K562 (cell line): ENCODE data around the gene NTM. TPM values are rescaled to one million over a fixed set of nuclear protein-coding genes. Genes with fewer than 3 reads are reported as not detected.

Experiments
- ATAC-seq: fragments of 200-7000 bp; cut with Tn5 transposase; 3 replicates; pipeline ENCODE4 v1.9.1; 2020; ENCODE audit warnings: moderate library complexity
- BruUV-seq: library from RNA; stranded (reverse); fragments of 400-500 nt; replicated peaks from 2 replicates; lab custom pipeline; 2021; lab: Mats Ljungman, UMichigan
- CTCF ChIA-PET: fragments of 300-600 bp; formaldehyde crosslinking; extraction: SDS; loops from one replicate; lab custom pipeline; 2021; ENCODE audit warnings: low intra/inter-chr PET ratio; lab: Yijun Ruan, JAX
- POLR2A ChIA-PET: fragments of 300-600, 350-650 bp; sonication (Branson Sonifier 250); formaldehyde crosslinking; extraction: SDS; loops from one replicate; lab custom pipeline; 2021; ENCODE audit warnings: antibody characterized with exemption, inconsistent platforms; lab: Yijun Ruan, JAX
- DNase-seq, 4 experiments: peaks; one replicate each; pipeline versions ENCODE4 v3.0.0 to v3.0.0-alpha.2; 2011 to 2018; ENCODE audit warnings: low spot score in 3 of 4, mixed read lengths in 3 of 4; ENCODE audit errors: extremely low read depth in 1 of 4
- FAIRE-seq: peaks from 2 replicates; lab custom pipeline; 2011; peaks lifted over from hg19 to GRCh38; lab: Jason Lieb, UNC
- H2AFZ ChIP-seq: 2 replicates; pipeline ENCODE4 v1.6.0; 2011; ENCODE audit warnings: low read depth, low read length, control low read depth, inconsistent platforms
- H3K27ac ChIP-seq: fragments of 200-600 bp; 3 replicates; pipeline ENCODE4 v1.8.0; 2011; ENCODE audit warnings: low read depth, mild to moderate bottlenecking, control low read depth, inconsistent platforms, low read length, moderate library complexity, mixed read lengths; ENCODE audit errors: extremely low read depth
- H3K27me3 ChIP-seq, 2 experiments: fragments of 300-600 bp in 1 of 2; 2 replicates in 1 of 2; 3 replicates in 1 of 2; pipeline versions ENCODE4 v1.6.0 to v1.8.0; 2011; ENCODE audit warnings: inconsistent platforms in 2 of 2, low read length in 2 of 2, mild to moderate bottlenecking in 1 of 2, mixed read lengths in 1 of 2, moderate library complexity in 1 of 2; ENCODE audit not compliant: control insufficient read depth in 2 of 2, insufficient read depth in 2 of 2
- H3K36me3 ChIP-seq: fragments of 300-600 bp; 3 replicates; pipeline ENCODE4 v1.8.0; 2011; ENCODE audit warnings: mild to moderate bottlenecking, low read length, inconsistent platforms; ENCODE audit not compliant: control insufficient read depth, insufficient read depth
- H3K4me1 ChIP-seq, 2 experiments: fragments of 200-600 bp in 1 of 2; replicated peaks in 1 of 2; 2 replicates in 1 of 2; 3 replicates in 1 of 2; pipeline versions ENCODE4 v1.5.1 to v1.8.0; 2011; ENCODE audit warnings: inconsistent platforms in 2 of 2, low read length in 2 of 2, mild to moderate bottlenecking in 1 of 2, mixed read lengths in 1 of 2, moderate library complexity in 1 of 2; ENCODE audit not compliant: control insufficient read depth in 2 of 2, insufficient read depth in 2 of 2
- H3K4me2 ChIP-seq: 2 replicates; pipeline ENCODE4 v1.6.1; 2011; ENCODE audit warnings: low read length, control low read depth, inconsistent platforms, mixed read lengths; ENCODE audit not compliant: insufficient read depth
- H3K4me3 ChIP-seq: fragments of 200-600 bp; sonication (generic), shearing (Covaris generic); 2 replicates; pipeline ENCODE4 v1.5.1; 2016; ENCODE audit warnings: control low read depth, inconsistent platforms
- H3K79me2 ChIP-seq: fragments of 200-600 bp; 3 replicates; pipeline ENCODE4 v1.8.0; 2011; ENCODE audit warnings: low read length, inconsistent platforms; ENCODE audit not compliant: control insufficient read depth, insufficient read depth
- H3K9ac ChIP-seq, 2 experiments: 2 replicates each; pipeline versions ENCODE4 v1.6.0 to v1.6.1; 2011; ENCODE audit warnings: low read depth in 2 of 2, low read length in 2 of 2, control low read depth in 1 of 2, inconsistent platforms in 1 of 2, mild to moderate bottlenecking in 1 of 2, mixed read lengths in 1 of 2; ENCODE audit not compliant: insufficient read depth in 1 of 2
- H3K9me1 ChIP-seq: one replicate; pipeline ENCODE4 v1.6.0; 2011; ENCODE audit warnings: inconsistent platforms, mild to moderate bottlenecking, low read length, moderate library complexity; ENCODE audit not compliant: control insufficient read depth, insufficient read depth
- H3K9me3 ChIP-seq: replicated peaks from 2 replicates; pipeline ENCODE4 v1.5.1; 2011; ENCODE audit warnings: low read depth, low read length, inconsistent platforms; ENCODE audit not compliant: control insufficient read depth, insufficient read depth
- H4K20me1 ChIP-seq: replicated peaks from 2 replicates; pipeline ENCODE4 v1.6.1; 2011; ENCODE audit warnings: low read length, inconsistent platforms, mixed read lengths; ENCODE audit not compliant: control insufficient read depth, insufficient read depth
- CBFA2T3 ChIP-seq: fragments of 450-650 bp; IDR thresholded peaks from 2 replicates; pipeline ENCODE4 v1.6.1; 2017
- CCAR2 ChIP-seq: fragments of 200-400 bp; formaldehyde crosslinking; IDR thresholded peaks from 2 replicates; pipeline ENCODE4 v1.6.1; 2017; ENCODE audit warnings: mild to moderate bottlenecking, low read depth, low read length
- CSDE1 ChIP-seq, 2 experiments: fragments of 450-650 bp; IDR thresholded peaks; 2 replicates each; pipeline ENCODE4 v1.6.1; 2016; ENCODE audit warnings: mild to moderate bottlenecking in 1 of 2
- DDX20 ChIP-seq: fragments of 450-650 bp; IDR thresholded peaks from 2 replicates; pipeline ENCODE4 v1.6.1; 2016; ENCODE audit warnings: missing genetic modification characterization, low read depth, mild to moderate bottlenecking, missing compliant biosample characterization, moderate library complexity
- ELK1 ChIP-seq: sonication (generic); formaldehyde crosslinking; IDR thresholded peaks from 2 replicates; pipeline ENCODE4 v1.8.1; 2022; ENCODE audit warnings: missing genetic modification reagents
- KHSRP ChIP-seq: fragments of 450-650 bp; IDR thresholded peaks from 2 replicates; pipeline ENCODE4 v1.6.1; 2017
- MEF2D ChIP-seq: conservative IDR thresholded peaks from 2 replicates; pipeline ENCODE4 v1.6.1; 2016; ENCODE audit warnings: low read depth, missing genetic modification characterization, missing compliant biosample characterization
- PREB ChIP-seq: sonication (generic); formaldehyde crosslinking; IDR thresholded peaks from 2 replicates; pipeline ENCODE4 v1.8.1; 2023; ENCODE audit warnings: mild to moderate bottlenecking, missing genetic modification reagents
- RBBP5 ChIP-seq: fragments of 200-600 bp; sonication (generic); IDR thresholded peaks from 2 replicates; pipeline ENCODE4 v1.6.1; 2012; ENCODE audit warnings: borderline replicate concordance, mild to moderate bottlenecking, low read length, control low read depth, inconsistent platforms; ENCODE audit not compliant: insufficient read depth, poor library complexity, severe bottlenecking
- RBFOX2 ChIP-seq: fragments of 200-400 bp; formaldehyde crosslinking; IDR thresholded peaks from 2 replicates; pipeline ENCODE4 v1.6.1; 2017; ENCODE audit warnings: low read depth, mild to moderate bottlenecking, low read length, moderate library complexity
- ZEB2 ChIP-seq: fragments of 450-650 bp; IDR thresholded peaks from 2 replicates; pipeline ENCODE4 v1.6.1; 2016
- ZNF592 ChIP-seq: fragments of 450-650 bp; IDR thresholded peaks from 2 replicates; pipeline ENCODE4 v1.6.1; 2017; ENCODE audit warnings: antibody characterized with exemption, mild to moderate bottlenecking
- ZNF644 ChIP-seq: fragments of 200-800 bp; sonication (Bioruptor generic); IDR thresholded peaks from 2 replicates; pipeline ENCODE4 v1.6.1; 2016; ENCODE audit warnings: low read depth, missing genetic modification characterization, missing compliant biosample characterization
- ZNF695 ChIP-seq: fragments of 450-650 bp; formaldehyde crosslinking; IDR thresholded peaks from 2 replicates; pipeline ENCODE4 v1.4.0; 2020; ENCODE audit warnings: mild to moderate bottlenecking, moderate library complexity
- ZZZ3 ChIP-seq: fragments of 450-650 bp; IDR thresholded peaks from 2 replicates; pipeline ENCODE4 v1.6.1; 2016; ENCODE audit warnings: antibody characterized with exemption, mild to moderate bottlenecking, moderate library complexity
- WGBS: fragments of 100-300 bp; shearing (Covaris generic); methylation state at CpG from one replicate; pipeline ENCODE4 v1.1.6; 2016; ENCODE audit warnings: low coverage, mixed read lengths; ENCODE audit not compliant: insufficient coverage; ENCODE audit errors: missing lambda C conversion rate; 5-methylcytosine and 5-hydroxymethylcytosine counted together
- in situ Hi-C: fragments of 300-500 bp; cut with MboI; formaldehyde crosslinking; loops from 4 replicates; pipeline ENCODE4 v1.15.0; 2018; ENCODE audit warnings: inconsistent platforms, mixed read lengths
- intact Hi-C: fragments of 100-400 bp; cut with micrococcal nuclease; formaldehyde crosslinking; loops from 2 replicates; pipeline ENCODE4 v1.14.2; 2022
- polyA plus RNA-seq, 8 experiments: library from polyadenylated mRNA; depleted of rRNA in 4 of 8; stranded (reverse) in 5 of 8; unstranded in 3 of 8; fragments of >200 nt; fragmentation: Nextera tagmentation in 2 of 8; fragmentation: Illumina TruSeq in 1 of 8; extraction: Ambion mirVana in 2 of 8; extraction: Trizol in 1 of 8; gene quantifications; 2 replicates each; pipeline versions ENCODE4 v1.2.1 to v1.2.3, GENCODE V29; 2011 to 2014; ENCODE audit warnings: inconsistent platforms in 1 of 8, missing spikeins in 1 of 8
- total RNA-seq, 7 experiments: library from RNA; depleted of rRNA in 6 of 7; stranded (reverse); fragments of >200 nt in 6 of 7; fragmentation: Illumina TruSeq in 2 of 7; extraction: Trizol in 2 of 7; gene quantifications; 2 replicates each; pipeline versions ENCODE4 v1.2.1 to v1.2.3, GENCODE V29; 2011 to 2021; ENCODE audit warnings: low replicate concordance in 1 of 7

NTM gene
- total and polyA plus RNA-seq, 9 of the 15 experiments (the other 6 are each of a cell fraction or from before 2014, with no cell fraction given) = not detected

GRCh38 chr11:131656839-131657211 is 286.4 kb downstream of the NTM start (continued):
- TF ChIP-seq KHSRP (no peak), ELK1 (no peak), RBBP5 (no peak)
- TF ChIP-seq, all 486 proteins: peak for 0

GRCh38 chr11:131658414-131658813 is 288.0 kb downstream of the NTM start:
- H3K9me3 ChIP-seq = no peaks in the 10 kb centered on the region
- WGBS = 0% methylated on average over 16 of the region's 17 CpGs
- H2AFZ ChIP-seq = no peak overlapping the region
- no peaks in the 10 kb centered on the region for H4K20me1 ChIP-seq
- in situ Hi-C loops = loop anchor here (25.0 kb wide), 1 partner anchor 746 kb away; the partner anchor contains the start of gene SNX19
- DNase-seq = no peak
- ChIA-PET POLR2A (interaction anchor here (0.6 kb wide), 1 partner anchor 1080 kb away, joined by 4 read pairs; no protein-coding TSS in a partner anchor), CTCF (no interaction called here)
- H3K79me2 ChIP-seq = no peaks in the 10 kb centered on the region
- peaks cover 0 to 11% of the 10 kb centered on the region in 2 experiments; a peak in 2 of 5 replicates for H3K27me3 ChIP-seq
- H3K4me1 ChIP-seq = no peaks in the 10 kb centered on the region
- H3K27ac ChIP-seq = no peak overlapping the region
- no peak overlapping the region for H3K4me2 ChIP-seq
- H3K9me1 ChIP-seq = no peaks in the 10 kb centered on the region
- no peak overlapping the region for H3K4me3 ChIP-seq
- ATAC-seq = no peak
- no peak for FAIRE-seq
- H3K36me3 ChIP-seq = no peaks in the 10 kb centered on the region
- BruUV-seq = no TSS peak
- intact Hi-C loops = no loop called here
- H3K9ac ChIP-seq = no peak overlapping the region
- TF ChIP-seq CBFA2T3 (no peak), ZZZ3 (no peak), DDX20 (tag) (no peak), ZEB2 (no peak), MEF2D (no peak), CSDE1 (IDR thresholded peaks at IDR 0.05) (no peak), RBFOX2 (no peak), ZNF592 (no peak), CCAR2 (no peak), KHSRP (no peak), PREB (CRISPR knock-in tag) (no peak), ZNF695 (CRISPR knock-in tag) (no peak), ZNF644 (no peak)
